HepG2 (cell line): ENCODE results near the gene GMEB2. TPM values are rescaled to one million over a fixed set of nuclear protein-coding genes. Genes with fewer than 3 reads are reported as not detected.

Experiments
- ATRX ChIP-seq: sonication (generic); formaldehyde crosslinking; IDR thresholded peaks from 2 replicates; pipeline ENCODE4 v1.4.0; 2020; ENCODE audit warnings: missing genetic modification reagents, borderline replicate concordance
- CENPBD1 ChIP-seq: sonication (generic); formaldehyde crosslinking; IDR thresholded peaks from 2 replicates; pipeline ENCODE4 v1.8.0; 2022; ENCODE audit warnings: missing genetic modification reagents, low read depth, mild to moderate bottlenecking, borderline replicate concordance
- CREBL2 ChIP-seq: sonication (generic); formaldehyde crosslinking; IDR thresholded peaks from 2 replicates; pipeline ENCODE4 v1.8.1; 2023; ENCODE audit warnings: missing genetic modification reagents, mild to moderate bottlenecking, borderline replicate concordance
- DRAP1 ChIP-seq: IDR thresholded peaks from 2 replicates; pipeline ENCODE4 v1.6.1; 2016; ENCODE audit warnings: missing genetic modification reagents, missing compliant biosample characterization
- FOXJ3 ChIP-seq: sonication (generic); formaldehyde crosslinking; IDR thresholded peaks from 2 replicates; pipeline ENCODE4 v1.4.0; 2020; ENCODE audit warnings: missing genetic modification reagents, mild to moderate bottlenecking, borderline replicate concordance
- GLI4 ChIP-seq: sonication (generic); formaldehyde crosslinking; IDR thresholded peaks from 2 replicates; pipeline ENCODE4 v1.5.1; 2020; ENCODE audit warnings: missing genetic modification reagents, mild to moderate bottlenecking, moderate library complexity, borderline replicate concordance
- HNRNPL ChIP-seq: fragments of 200-400 bp; formaldehyde crosslinking; IDR thresholded peaks from 2 replicates; pipeline ENCODE4 v1.6.1; 2017; ENCODE audit warnings: mild to moderate bottlenecking, low read depth, low read length
- NFE2 ChIP-seq: sonication (generic); formaldehyde crosslinking; IDR thresholded peaks from 2 replicates; pipeline ENCODE4 v1.4.0; 2020; ENCODE audit warnings: missing genetic modification reagents
- PRMT3 ChIP-seq: sonication (generic); formaldehyde crosslinking; IDR thresholded peaks from 2 replicates; pipeline ENCODE4 v1.8.1; 2022; ENCODE audit warnings: low read depth, mild to moderate bottlenecking, moderate library complexity, missing genetic modification reagents, borderline replicate concordance
- SMAD9 ChIP-seq: sonication (generic); formaldehyde crosslinking; IDR thresholded peaks from 2 replicates; pipeline ENCODE4 v1.5.1; 2020; ENCODE audit warnings: mild to moderate bottlenecking, missing genetic modification reagents
- TARDBP ChIP-seq: sonication (generic); formaldehyde crosslinking; IDR thresholded peaks from 2 replicates; pipeline ENCODE4 v1.8.0; 2022; ENCODE audit warnings: mild to moderate bottlenecking, missing genetic modification reagents
- TEF ChIP-seq: sonication (generic); formaldehyde crosslinking; IDR thresholded peaks from 2 replicates; pipeline ENCODE4 v1.5.0; 2020; ENCODE audit warnings: missing genetic modification reagents
- THRA ChIP-seq: sonication (generic); formaldehyde crosslinking; IDR thresholded peaks from 2 replicates; pipeline ENCODE4 v1.4.0; 2020; ENCODE audit warnings: missing genetic modification reagents, borderline replicate concordance
- ZBED4 ChIP-seq: sonication (generic); formaldehyde crosslinking; IDR thresholded peaks from 2 replicates; pipeline ENCODE4 v1.4.0; 2020; ENCODE audit warnings: missing genetic modification reagents, borderline replicate concordance
- ZNF160 ChIP-seq: sonication (generic); formaldehyde crosslinking; IDR thresholded peaks from 2 replicates; pipeline ENCODE4 v1.8.0; 2022; ENCODE audit warnings: mild to moderate bottlenecking, inconsistent platforms, missing genetic modification reagents
- ZNF556 ChIP-seq: sonication (generic); formaldehyde crosslinking; IDR thresholded peaks from 2 replicates; pipeline ENCODE4 v1.4.0; 2020; ENCODE audit warnings: mild to moderate bottlenecking, missing genetic modification reagents, borderline replicate concordance
- ZNF589 ChIP-seq: sonication (generic); formaldehyde crosslinking; conservative IDR thresholded peaks from 2 replicates; pipeline ENCODE4 v1.8.0; 2022; ENCODE audit warnings: mild to moderate bottlenecking, moderate library complexity, missing genetic modification reagents
- ZNF616 ChIP-seq: sonication (generic); formaldehyde crosslinking; IDR thresholded peaks from 2 replicates; pipeline ENCODE4 v1.5.0; 2020; ENCODE audit warnings: low read depth, mild to moderate bottlenecking, missing genetic modification reagents
- ZNF879 ChIP-seq: sonication (generic); formaldehyde crosslinking; IDR thresholded peaks from 2 replicates; pipeline ENCODE4 v1.8.1; 2023; ENCODE audit warnings: missing genetic modification reagents
- polyA plus RNA-seq, 8 experiments: library from polyadenylated mRNA; depleted of rRNA in 3 of 8; stranded (reverse) in 7 of 8; unstranded in 1 of 8; fragments of >200 nt; fragmentation: Illumina TruSeq in 4 of 8; extraction: Trizol in 4 of 8; gene quantifications; 2 replicates each; pipeline versions ENCODE4 v1.2.1 to v1.2.3, GENCODE V29; 2011 to 2016; ENCODE audit warnings: low read depth in 4 of 8, missing spikeins in 1 of 8, mixed read lengths in 1 of 8; ENCODE audit not compliant: insufficient read depth in 1 of 8
- total RNA-seq, 5 experiments: library from RNA; depleted of rRNA; stranded (reverse); fragments of >200 nt; fragmentation: Illumina TruSeq; extraction: Trizol; gene quantifications; 2 replicates each; pipeline ENCODE4 v1.2.3, GENCODE V29; 2016; ENCODE audit warnings: low read depth in 1 of 5

Gene GMEB2
- total and polyA plus RNA-seq, 2 of the 13 experiments (the other 11 are each of a cell fraction or from before 2014, with no cell fraction given) = 10.6 to 12.4 TPM

GRCh38 chr20:63544241-63544957 lies 82.5 kb downstream of the GMEB2 start (continued):
- TF ChIP-seq CENPBD1 (CRISPR knock-in tag) (no peak), TEF (CRISPR knock-in tag) (no peak), ZNF589 (CRISPR knock-in tag) (no peak), SMAD9 (CRISPR knock-in tag) (no peak), ZBED4 (CRISPR knock-in tag) (no peak), ZNF160 (CRISPR knock-in tag) (no peak), ZNF616 (no peak), ZNF879 (CRISPR knock-in tag) (no peak), NFE2 (no peak), TARDBP (CRISPR knock-in tag) (no peak), FOXJ3 (CRISPR knock-in tag) (no peak), CREBL2 (CRISPR knock-in tag) (no peak), ATRX (CRISPR knock-in tag) (no peak), GLI4 (CRISPR knock-in tag) (no peak), DRAP1 (CRISPR knock-in tag) (no peak), PRMT3 (CRISPR knock-in tag) (no peak), THRA (0 out of 2 replicates have a peak, but pooled peaks have one; percentile 11), ZNF556 (CRISPR knock-in tag) (0 out of 2 replicates have a peak, but pooled peaks have one; percentile 55), HNRNPL (peak; percentile 62; the same call in 1 of the 2 replicates)
